ENCODE results near the gene EEF2K. TPM values are rescaled to one million over a fixed set of nuclear protein-coding genes. Genes with fewer than 3 reads are reported as not detected.
A peak's percentile ranks its signal among the peaks of the same experiment; 100 is the strongest.

The EEF2K gene
- total and polyA plus RNA-seq, 2 of the 13 experiments (the other 11 are each of a cell fraction or from before 2014, with no cell fraction given) = 22.0 to 23.8 TPM

DNA sequence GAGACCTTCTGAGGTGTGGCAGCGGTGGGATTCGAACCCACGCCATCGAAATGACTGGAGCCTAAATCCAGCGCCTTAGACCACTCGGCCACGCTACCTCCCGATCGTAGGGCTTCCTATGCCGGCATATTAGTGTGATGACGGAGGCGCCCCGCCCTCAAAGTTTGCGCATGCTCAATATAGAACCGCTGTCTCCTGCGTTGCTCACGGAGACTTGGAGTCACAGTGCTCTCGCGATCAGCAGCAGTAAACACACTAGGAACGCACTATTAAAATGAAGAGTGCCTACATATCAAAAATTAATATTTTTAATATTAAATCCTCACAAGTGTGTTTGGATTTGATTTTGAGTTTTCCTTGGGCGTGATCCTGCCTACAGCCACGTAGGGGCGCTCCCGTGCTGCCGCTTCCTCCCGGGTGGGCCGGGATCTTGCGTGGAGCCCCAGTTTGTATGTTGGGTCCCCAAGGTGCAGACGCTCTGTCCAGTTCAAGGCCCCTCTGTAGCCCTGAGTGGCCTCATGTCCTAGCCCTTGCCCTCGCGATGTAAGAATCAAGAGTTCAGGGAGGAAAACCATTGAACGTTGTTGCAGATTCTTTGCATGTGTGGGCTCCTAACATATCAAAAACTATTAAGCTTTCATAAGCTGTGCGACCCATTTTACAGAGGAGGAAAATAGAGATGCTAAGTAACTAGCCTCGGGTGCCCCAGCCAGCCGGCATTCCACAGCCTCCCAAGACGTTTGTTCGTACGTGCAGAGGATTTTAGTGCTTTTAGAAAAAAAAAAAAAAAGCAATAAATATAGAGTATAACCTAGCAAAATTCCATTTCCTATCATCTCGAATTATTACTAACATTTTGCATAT is 10.2 kb upstream of the EEF2K start (continued):
- no peak for TF ChIP-seq ZNF879 (CRISPR knock-in tag; IDR thresholded peaks at IDR 0.05)
- TF ChIP-seq ZKSCAN5 (CRISPR knock-in tag; IDR thresholded peaks at IDR 0.05) = no peak; the same call in 1 of the 2 replicates
- no peak for TF ChIP-seq NR3C1 (CRISPR knock-in tag; IDR thresholded peaks at IDR 0.05)
- TF ChIP-seq ZNF143 (CRISPR knock-in tag; IDR thresholded peaks at IDR 0.05) = peak; percentile 54; the same call in 1 of the 2 replicates
- no peak for TF ChIP-seq NKX3-1 (CRISPR knock-in tag; IDR thresholded peaks at IDR 0.05)
- peak; percentile 91 for TF ChIP-seq ZNF124 (CRISPR knock-in tag; IDR thresholded peaks at IDR 0.05)
- peak; percentile 50; the same call in 1 of the 2 replicates for TF ChIP-seq ZBTB21 (CRISPR knock-in tag; IDR thresholded peaks at IDR 0.05)
- no peak for TF ChIP-seq PHF20 (CRISPR knock-in tag; IDR thresholded peaks at IDR 0.05)
- TF ChIP-seq ZNF280D (CRISPR knock-in tag; IDR thresholded peaks at IDR 0.05) = peak; percentile 68
- TF ChIP-seq HNF4G (IDR thresholded peaks at IDR 0.05; ENCODE audit: borderline replicate concordance, low read depth, low read length) = no peak; the same call in 1 of the 2 replicates
- TF ChIP-seq HNF4G (CRISPR knock-in tag; IDR thresholded peaks at IDR 0.05; ENCODE audit: borderline replicate concordance, low read depth) = peak; percentile 14; the same call in 1 of the 2 replicates
- TF ChIP-seq ZIK1 (CRISPR knock-in tag; IDR thresholded peaks at IDR 0.05; ENCODE audit: borderline replicate concordance, low read depth) = no peak
- TF ChIP-seq MAFK (conservative IDR thresholded peaks at IDR 0.05 in 1 of 2, IDR thresholded peaks at IDR 0.05 in 1 of 2; ENCODE audit: low read length in 2 of 2) = no peak
- no peak for TF ChIP-seq ZBTB46 (CRISPR knock-in tag; IDR thresholded peaks at IDR 0.05; ENCODE audit: borderline replicate concordance)
- TF ChIP-seq, protein P1, sequence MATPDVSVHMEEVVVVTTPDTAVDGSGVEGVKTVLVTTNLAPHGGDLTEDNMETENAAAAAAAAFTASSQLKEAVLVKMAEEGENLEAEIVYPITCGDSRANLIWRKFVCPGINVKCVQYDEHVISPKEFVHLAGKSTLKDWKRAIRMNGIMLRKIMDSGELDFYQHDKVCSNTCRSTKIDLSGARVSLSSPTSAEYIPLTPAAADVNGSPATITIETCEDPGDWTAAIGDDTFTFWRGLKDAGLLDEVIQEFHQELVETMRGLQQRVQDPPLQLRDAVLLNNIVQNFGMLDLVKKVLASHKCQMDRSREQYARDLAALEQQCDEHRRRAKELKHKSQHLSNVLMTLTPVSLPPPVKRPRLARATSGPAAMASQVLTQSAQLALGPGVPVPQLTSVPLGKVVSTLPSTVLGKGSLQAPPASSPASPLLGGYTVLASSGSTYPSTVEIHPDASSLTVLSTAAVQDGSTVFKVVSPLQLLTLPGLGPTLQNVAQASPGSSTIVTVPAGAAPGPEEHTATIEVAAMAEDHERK (CRISPR knock-in tag; IDR thresholded peaks at IDR 0.05; ENCODE audit: low read depth) = no peak
- TF ChIP-seq, protein P2, sequence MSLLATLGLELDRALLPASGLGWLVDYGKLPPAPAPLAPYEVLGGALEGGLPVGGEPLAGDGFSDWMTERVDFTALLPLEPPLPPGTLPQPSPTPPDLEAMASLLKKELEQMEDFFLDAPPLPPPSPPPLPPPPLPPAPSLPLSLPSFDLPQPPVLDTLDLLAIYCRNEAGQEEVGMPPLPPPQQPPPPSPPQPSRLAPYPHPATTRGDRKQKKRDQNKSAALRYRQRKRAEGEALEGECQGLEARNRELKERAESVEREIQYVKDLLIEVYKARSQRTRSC (CRISPR knock-in tag; IDR thresholded peaks at IDR 0.05; ENCODE audit: low read depth) = no peak
- TF ChIP-seq, protein P3, sequence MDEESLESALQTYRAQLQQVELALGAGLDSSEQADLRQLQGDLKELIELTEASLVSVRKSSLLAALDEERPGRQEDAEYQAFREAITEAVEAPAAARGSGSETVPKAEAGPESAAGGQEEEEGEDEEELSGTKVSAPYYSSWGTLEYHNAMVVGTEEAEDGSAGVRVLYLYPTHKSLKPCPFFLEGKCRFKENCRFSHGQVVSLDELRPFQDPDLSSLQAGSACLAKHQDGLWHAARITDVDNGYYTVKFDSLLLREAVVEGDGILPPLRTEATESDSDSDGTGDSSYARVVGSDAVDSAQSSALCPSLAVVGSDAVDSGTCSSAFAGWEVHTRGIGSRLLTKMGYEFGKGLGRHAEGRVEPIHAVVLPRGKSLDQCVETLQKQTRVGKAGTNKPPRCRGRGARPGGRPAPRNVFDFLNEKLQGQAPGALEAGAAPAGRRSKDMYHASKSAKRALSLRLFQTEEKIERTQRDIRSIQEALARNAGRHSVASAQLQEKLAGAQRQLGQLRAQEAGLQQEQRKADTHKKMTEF (CRISPR knock-in tag; IDR thresholded peaks at IDR 0.05) = peak; percentile 97
- TF ChIP-seq, protein P4, sequence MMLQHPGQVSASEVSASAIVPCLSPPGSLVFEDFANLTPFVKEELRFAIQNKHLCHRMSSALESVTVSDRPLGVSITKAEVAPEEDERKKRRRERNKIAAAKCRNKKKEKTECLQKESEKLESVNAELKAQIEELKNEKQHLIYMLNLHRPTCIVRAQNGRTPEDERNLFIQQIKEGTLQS (CRISPR knock-in tag; IDR thresholded peaks at IDR 0.05) = peak; percentile 52; the same call in 1 of the 2 replicates
- TF ChIP-seq, protein P5, sequence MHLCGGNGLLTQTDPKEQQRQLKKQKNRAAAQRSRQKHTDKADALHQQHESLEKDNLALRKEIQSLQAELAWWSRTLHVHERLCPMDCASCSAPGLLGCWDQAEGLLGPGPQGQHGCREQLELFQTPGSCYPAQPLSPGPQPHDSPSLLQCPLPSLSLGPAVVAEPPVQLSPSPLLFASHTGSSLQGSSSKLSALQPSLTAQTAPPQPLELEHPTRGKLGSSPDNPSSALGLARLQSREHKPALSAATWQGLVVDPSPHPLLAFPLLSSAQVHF (CRISPR knock-in tag; IDR thresholded peaks at IDR 0.05) = no peak

Data from HepG2 (cell line).